Measurements from ENCODE around the gene JMY. TPM values are rescaled to one million over a fixed set of nuclear protein-coding genes. Genes with fewer than 3 reads are reported as not detected.
A peak's percentile ranks its signal among the peaks of the same experiment; 100 is the strongest.

JMY gene
- polyA plus RNA-seq, 4 donors = 1.6 to 10.3 (median 2.5) TPM

- no peak overlapping the region for H3K4me3 ChIP-seq (ENCODE audit: low read depth in 1 of 3, low read length in 3 of 3)
- H3K36me3 ChIP-seq (ENCODE audit: control insufficient read depth in 3 of 3, insufficient read depth in 2 of 3, low read depth in 1 of 3, low read length in 3 of 3) = no peaks in the 10 kb centered on the region
- WGBS, 3 donors = 76 to 88% (median 83%) methylated on average over 10 of the region's 10 CpGs
- no peak overlapping the region for H3K27ac ChIP-seq (ENCODE audit: low read depth in 1 of 3, low read length in 2 of 3)
- DNase-seq (peak in 1 of 2 donors; percentile 12), FAIRE-seq (no peak)
- no peaks in the 10 kb centered on the region for H3K27me3 ChIP-seq (ENCODE audit: control insufficient read depth in 3 of 3, insufficient read depth in 3 of 3, low read length in 3 of 3)
- no peaks in the 10 kb centered on the region for H3K9me3 ChIP-seq (ENCODE audit: control insufficient read depth in 2 of 2, insufficient read depth in 1 of 2, low read depth in 1 of 2, low read length in 1 of 2)
- no peaks in the 10 kb centered on the region for H3K4me1 ChIP-seq (ENCODE audit: control insufficient read depth in 3 of 3, insufficient read depth in 2 of 3, low read depth in 1 of 3, low read length in 2 of 3)
These were observed 6.4 kb upstream of the JMY start for GRCh38 chr5:79229357-79230174.

DNA sequence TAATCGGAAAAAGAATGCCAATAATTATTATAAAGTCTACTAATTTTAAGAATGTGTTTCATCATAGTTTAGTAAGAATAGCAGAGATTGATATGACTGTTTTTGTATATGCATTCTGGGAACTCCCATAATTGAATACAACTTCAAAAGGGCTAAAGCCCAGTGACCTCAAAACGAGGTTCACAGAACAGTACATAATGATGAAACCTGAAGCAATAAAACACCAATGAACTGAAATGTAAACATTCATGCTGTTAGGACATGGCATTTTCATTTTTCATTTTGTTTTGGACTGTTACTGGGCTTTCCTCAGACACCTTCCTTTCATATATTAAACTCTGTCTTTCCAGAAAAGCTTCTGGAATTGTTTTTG, 684 bp upstream of the JMY start:
- peak overlapping the region; percentile 34 to 95 (median 89) for H3K4me3 ChIP-seq (ENCODE audit: low read depth in 1 of 3, low read length in 3 of 3)
- peak in 1 of 2 donors; percentile 75 for DNase-seq
- no peaks in the 10 kb centered on the region for H3K9me3 ChIP-seq (ENCODE audit: control insufficient read depth in 2 of 2, insufficient read depth in 1 of 2, low read depth in 1 of 2, low read length in 1 of 2)
- no peak for FAIRE-seq
- no peaks in the 10 kb centered on the region for H3K27me3 ChIP-seq (ENCODE audit: control insufficient read depth in 3 of 3, insufficient read depth in 3 of 3, low read length in 3 of 3)
- peak overlapping the region; percentile 94 to 99 (median 95) for H3K27ac ChIP-seq (ENCODE audit: low read depth in 1 of 3, low read length in 2 of 3)
- WGBS, 3 donors = 0 to 18% (median 10%) methylated on average over 2 of the region's 2 CpGs
- peaks cover 0 to 7% (median 4%) of the 10 kb centered on the region in 3 donors for H3K4me1 ChIP-seq (ENCODE audit: control insufficient read depth in 3 of 3, insufficient read depth in 2 of 3, low read depth in 1 of 3, low read length in 2 of 3)
- H3K36me3 ChIP-seq (ENCODE audit: control insufficient read depth in 3 of 3, insufficient read depth in 2 of 3, low read depth in 1 of 3, low read length in 3 of 3) = peaks cover 0 to 2% (median 0%) of the 10 kb centered on the region in 3 donors

GRCh38 chr5:79236362-79236969, 535 bp downstream of the JMY start:
- no peaks in the 10 kb centered on the region for H3K9me3 ChIP-seq (ENCODE audit: control insufficient read depth in 2 of 2, insufficient read depth in 1 of 2, low read depth in 1 of 2, low read length in 1 of 2)
- H3K27me3 ChIP-seq (ENCODE audit: control insufficient read depth in 3 of 3, insufficient read depth in 3 of 3, low read length in 3 of 3) = no peaks in the 10 kb centered on the region
- H3K4me3 ChIP-seq (ENCODE audit: low read depth in 1 of 3, low read length in 3 of 3) = peak overlapping the region; percentile 89 to 95 (median 94)
- peaks cover 0 to 4% (median 0%) of the 10 kb centered on the region in 3 donors for H3K36me3 ChIP-seq (ENCODE audit: control insufficient read depth in 3 of 3, insufficient read depth in 2 of 3, low read depth in 1 of 3, low read length in 3 of 3)
- WGBS, 3 donors = 0 to 1% (median 0%) methylated on average over 60 to 78 of the region's 78 CpGs
- H3K4me1 ChIP-seq (ENCODE audit: control insufficient read depth in 3 of 3, insufficient read depth in 2 of 3, low read depth in 1 of 3, low read length in 2 of 3) = peaks cover 0 to 7% (median 4%) of the 10 kb centered on the region in 3 donors
- FAIRE-seq (no peak), DNase-seq (peak in 1 of 2 donors; percentile 81)
- peak overlapping the region; percentile 68 to 99 (median 94) for H3K27ac ChIP-seq (ENCODE audit: low read depth in 1 of 3, low read length in 2 of 3)

GRCh38 chr5:79236970-79237739, 1.2 kb downstream of the JMY start:
- peak overlapping the region; percentile 68 to 99 (median 94) for H3K27ac ChIP-seq (ENCODE audit: low read depth in 1 of 3, low read length in 2 of 3)
- peak overlapping the region; percentile 89 to 95 (median 94) for H3K4me3 ChIP-seq (ENCODE audit: low read depth in 1 of 3, low read length in 3 of 3)
- no peaks in the 10 kb centered on the region for H3K9me3 ChIP-seq (ENCODE audit: control insufficient read depth in 2 of 2, insufficient read depth in 1 of 2, low read depth in 1 of 2, low read length in 1 of 2)
- H3K4me1 ChIP-seq (ENCODE audit: control insufficient read depth in 3 of 3, insufficient read depth in 2 of 3, low read depth in 1 of 3, low read length in 2 of 3) = peaks cover 0 to 7% (median 4%) of the 10 kb centered on the region in 3 donors
- DNase-seq = peak; percentile 55 to 74
- WGBS, 3 donors = 0% methylated on average over 49 to 61 of the region's 61 CpGs
- H3K36me3 ChIP-seq (ENCODE audit: control insufficient read depth in 3 of 3, insufficient read depth in 2 of 3, low read depth in 1 of 3, low read length in 3 of 3) = peaks cover 0 to 4% (median 0%) of the 10 kb centered on the region in 3 donors
- H3K27me3 ChIP-seq (ENCODE audit: control insufficient read depth in 3 of 3, insufficient read depth in 3 of 3, low read length in 3 of 3) = no peaks in the 10 kb centered on the region
- FAIRE-seq = no peak

GRCh38 chr5:79237740-79238560, 2.0 kb downstream of the JMY start:
- peaks cover 0 to 7% (median 4%) of the 10 kb centered on the region in 3 donors for H3K4me1 ChIP-seq (ENCODE audit: control insufficient read depth in 3 of 3, insufficient read depth in 2 of 3, low read depth in 1 of 3, low read length in 2 of 3)
- peaks cover 0 to 4% (median 0%) of the 10 kb centered on the region in 3 donors for H3K36me3 ChIP-seq (ENCODE audit: control insufficient read depth in 3 of 3, insufficient read depth in 2 of 3, low read depth in 1 of 3, low read length in 3 of 3)
- no peak for DNase-seq
- H3K27ac ChIP-seq (ENCODE audit: low read depth in 1 of 3, low read length in 2 of 3) = peak overlapping the region in 2 of 3 donors; percentile 94 to 99
- 5 to 19% (median 6%) methylated on average over 14 of the region's 14 CpGs for WGBS, 3 donors
- peak overlapping the region; percentile 89 to 95 (median 94) for H3K4me3 ChIP-seq (ENCODE audit: low read depth in 1 of 3, low read length in 3 of 3)
- FAIRE-seq = no peak
- H3K9me3 ChIP-seq (ENCODE audit: control insufficient read depth in 2 of 2, insufficient read depth in 1 of 2, low read depth in 1 of 2, low read length in 1 of 2) = no peaks in the 10 kb centered on the region
- no peaks in the 10 kb centered on the region for H3K27me3 ChIP-seq (ENCODE audit: control insufficient read depth in 3 of 3, insufficient read depth in 3 of 3, low read length in 3 of 3)

- H3K9me3 ChIP-seq (ENCODE audit: control insufficient read depth in 2 of 2, insufficient read depth in 1 of 2, low read depth in 1 of 2, low read length in 1 of 2) = no peaks in the 10 kb centered on the region
- FAIRE-seq = no peak
- H3K36me3 ChIP-seq (ENCODE audit: control insufficient read depth in 3 of 3, insufficient read depth in 2 of 3, low read depth in 1 of 3, low read length in 3 of 3) = peaks cover 0 to 4% (median 0%) of the 10 kb centered on the region in 3 donors
- no peak overlapping the region for H3K27ac ChIP-seq (ENCODE audit: low read depth in 1 of 3, low read length in 2 of 3)
- peaks cover 0 to 7% (median 0%) of the 10 kb centered on the region in 3 donors for H3K4me1 ChIP-seq (ENCODE audit: control insufficient read depth in 3 of 3, insufficient read depth in 2 of 3, low read depth in 1 of 3, low read length in 2 of 3)
- no peak overlapping the region for H3K4me3 ChIP-seq (ENCODE audit: low read depth in 1 of 3, low read length in 3 of 3)
- 81 to 96% (median 88%) methylated on average over 2 of the region's 2 CpGs for WGBS, 3 donors
- no peak for DNase-seq
- H3K27me3 ChIP-seq (ENCODE audit: control insufficient read depth in 3 of 3, insufficient read depth in 3 of 3, low read length in 3 of 3) = no peaks in the 10 kb centered on the region
These were observed 4.6 kb downstream of the JMY start for GRCh38 chr5:79240561-79240960.

DNA sequence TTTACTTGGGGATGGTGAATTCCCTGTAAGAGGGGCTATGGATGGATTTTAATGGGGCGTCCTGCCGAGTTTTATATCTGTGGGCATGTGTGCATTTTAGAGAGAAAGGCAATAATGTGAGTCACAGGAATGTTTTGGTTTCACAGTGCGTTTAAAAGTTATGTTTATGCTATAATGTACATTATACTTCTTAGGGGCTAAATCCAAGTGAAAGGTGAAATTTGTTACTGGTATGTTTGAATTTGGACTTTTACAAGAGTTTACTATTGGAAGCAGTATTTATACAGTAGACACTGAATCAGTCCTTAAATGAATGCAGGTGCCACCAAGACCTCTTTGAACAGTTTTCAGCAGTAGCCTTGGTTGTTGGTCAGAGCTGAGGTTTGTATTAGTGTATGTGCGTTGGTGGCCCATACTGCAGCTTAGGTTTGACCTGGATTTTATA, 5.6 kb downstream of the JMY start:
- Histone ChIP-seq H3K27ac (ENCODE audit: low read depth in 1 of 3, low read length in 2 of 3) (no peak overlapping the region), H3K4me1 (ENCODE audit: control insufficient read depth in 3 of 3, insufficient read depth in 2 of 3, low read depth in 1 of 3, low read length in 2 of 3) (peaks cover 0 to 7% (median 0%) of the 10 kb centered on the region in 3 donors), H3K4me3 (ENCODE audit: low read depth in 1 of 3, low read length in 3 of 3) (no peak overlapping the region), H3K36me3 (ENCODE audit: control insufficient read depth in 3 of 3, insufficient read depth in 2 of 3, low read depth in 1 of 3, low read length in 3 of 3) (peaks cover 0 to 4% (median 0%) of the 10 kb centered on the region in 3 donors), H3K9me3 (ENCODE audit: control insufficient read depth in 2 of 2, insufficient read depth in 1 of 2, low read depth in 1 of 2, low read length in 1 of 2) (no peaks in the 10 kb centered on the region), H3K27me3 (ENCODE audit: control insufficient read depth in 3 of 3, insufficient read depth in 3 of 3, low read length in 3 of 3) (no peaks in the 10 kb centered on the region)
- FAIRE-seq = no peak
- DNase-seq = no peak
- WGBS, 3 donors = 53 to 59% (median 53%) methylated on average over 4 of the region's 4 CpGs
